SJCRH30 (cell line): Measurements from ENCODE around the gene PTPN4. TPM values are rescaled to one million over a fixed set of nuclear protein-coding genes. Genes with fewer than 3 reads are reported as not detected.
A peak's percentile ranks its signal among the peaks of the same experiment; 100 is the strongest.

ENCODE experiments used
- DNase-seq, 2 experiments: peaks; one replicate each; pipeline ENCODE4 v3.0.0-alpha.2; 2015 to 2020
- H3K27ac ChIP-seq: fragments of 250-450 bp; sonication (Bioruptor Pico); 2 replicates; pipeline ENCODE4 v1.5.1; 2020; ENCODE audit warnings: mild to moderate bottlenecking, moderate library complexity
- H3K27me3 ChIP-seq: fragments of 250-450 bp; sonication (Bioruptor Pico); 2 replicates; pipeline ENCODE4 v1.5.1; 2020; ENCODE audit warnings: mild to moderate bottlenecking, moderate library complexity
- H3K36me3 ChIP-seq: fragments of 250-450 bp; sonication (Bioruptor Pico); 2 replicates; pipeline ENCODE4 v1.5.1; 2020; ENCODE audit warnings: mild to moderate bottlenecking, moderate library complexity
- H3K4me1 ChIP-seq: fragments of 250-450 bp; sonication (Bioruptor Pico); 2 replicates; pipeline ENCODE4 v1.5.1; 2020; ENCODE audit warnings: mild to moderate bottlenecking, moderate library complexity
- H3K4me3 ChIP-seq: fragments of 250-450 bp; sonication (Bioruptor Pico); 2 replicates; pipeline ENCODE4 v1.5.1; 2020; ENCODE audit warnings: mild to moderate bottlenecking, moderate library complexity
- H3K9me3 ChIP-seq: fragments of 250-450 bp; sonication (Bioruptor Pico); replicated peaks from 2 replicates; pipeline ENCODE4 v1.5.1; 2020; ENCODE audit warnings: mild to moderate bottlenecking, moderate library complexity
- total RNA-seq: library from RNA; depleted of rRNA; stranded (reverse); fragments of >200 nt; shearing (Covaris generic); gene quantifications from 2 replicates; pipeline ENCODE4 v1.2.3, GENCODE V29; 2014; rRNA removed

PTPN4 gene, protein sequence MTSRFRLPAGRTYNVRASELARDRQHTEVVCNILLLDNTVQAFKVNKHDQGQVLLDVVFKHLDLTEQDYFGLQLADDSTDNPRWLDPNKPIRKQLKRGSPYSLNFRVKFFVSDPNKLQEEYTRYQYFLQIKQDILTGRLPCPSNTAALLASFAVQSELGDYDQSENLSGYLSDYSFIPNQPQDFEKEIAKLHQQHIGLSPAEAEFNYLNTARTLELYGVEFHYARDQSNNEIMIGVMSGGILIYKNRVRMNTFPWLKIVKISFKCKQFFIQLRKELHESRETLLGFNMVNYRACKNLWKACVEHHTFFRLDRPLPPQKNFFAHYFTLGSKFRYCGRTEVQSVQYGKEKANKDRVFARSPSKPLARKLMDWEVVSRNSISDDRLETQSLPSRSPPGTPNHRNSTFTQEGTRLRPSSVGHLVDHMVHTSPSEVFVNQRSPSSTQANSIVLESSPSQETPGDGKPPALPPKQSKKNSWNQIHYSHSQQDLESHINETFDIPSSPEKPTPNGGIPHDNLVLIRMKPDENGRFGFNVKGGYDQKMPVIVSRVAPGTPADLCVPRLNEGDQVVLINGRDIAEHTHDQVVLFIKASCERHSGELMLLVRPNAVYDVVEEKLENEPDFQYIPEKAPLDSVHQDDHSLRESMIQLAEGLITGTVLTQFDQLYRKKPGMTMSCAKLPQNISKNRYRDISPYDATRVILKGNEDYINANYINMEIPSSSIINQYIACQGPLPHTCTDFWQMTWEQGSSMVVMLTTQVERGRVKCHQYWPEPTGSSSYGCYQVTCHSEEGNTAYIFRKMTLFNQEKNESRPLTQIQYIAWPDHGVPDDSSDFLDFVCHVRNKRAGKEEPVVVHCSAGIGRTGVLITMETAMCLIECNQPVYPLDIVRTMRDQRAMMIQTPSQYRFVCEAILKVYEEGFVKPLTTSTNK
- 30.8 and 33.6 TPM in 2 replicates for total RNA-seq

DNA sequence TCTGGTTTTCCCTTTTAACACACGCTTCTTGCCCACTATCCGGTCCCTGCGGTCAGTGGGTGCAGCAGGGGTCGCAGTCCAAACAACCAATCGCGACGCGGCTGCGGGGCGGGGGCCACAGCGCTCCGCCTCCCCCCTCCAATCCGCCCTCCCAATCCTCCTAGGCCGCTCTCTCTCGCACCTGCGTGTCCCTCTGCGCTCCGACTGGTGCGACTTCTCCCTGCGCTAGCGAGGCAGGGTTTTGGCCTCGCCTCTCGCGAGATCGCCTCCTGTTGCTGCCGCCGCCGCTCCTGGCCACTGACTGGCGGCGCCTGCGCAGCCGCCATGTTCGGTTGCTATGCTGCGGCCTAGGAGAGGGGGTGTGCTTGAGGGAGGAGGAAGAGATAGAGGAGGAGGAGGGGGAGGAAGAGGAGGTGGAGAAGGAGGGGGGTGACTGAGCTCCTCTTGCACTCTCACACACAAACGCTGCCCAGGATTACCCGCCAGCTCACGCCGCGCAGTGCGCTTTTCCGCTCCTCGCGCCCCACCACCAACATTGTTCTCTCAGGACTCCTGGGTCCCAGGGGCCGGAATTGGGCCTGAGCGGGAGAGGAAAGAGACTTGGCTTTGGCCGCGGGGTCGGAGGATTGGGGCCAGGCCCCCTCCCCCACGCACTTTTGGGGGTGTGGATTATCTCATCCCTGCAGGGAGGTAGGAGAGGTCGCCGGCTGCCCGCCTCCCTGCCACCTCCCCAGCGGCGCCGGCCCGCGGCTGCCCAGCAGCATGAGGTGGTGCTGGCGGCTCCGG, at the start of gene PTPN4:
Gene PTPN4 (plus strand): TSS at position 472 of the 786 bp plus-strand sequence. CDS start 49,932 bp downstream, outside the sequence.
- Histone ChIP-seq H3K9me3 (no peaks in the 10 kb centered on the region), H3K36me3 (no peaks in the 10 kb centered on the region), H3K27ac (peak within 1 kb of the TSS; percentile 65), H3K4me1 (no peaks in the 10 kb centered on the region), H3K4me3 (peak within 1 kb of the TSS; percentile 69), H3K27me3 (no peaks in the 10 kb centered on the region)
- peak; percentile 98 to 99 for DNase-seq

DNA sequence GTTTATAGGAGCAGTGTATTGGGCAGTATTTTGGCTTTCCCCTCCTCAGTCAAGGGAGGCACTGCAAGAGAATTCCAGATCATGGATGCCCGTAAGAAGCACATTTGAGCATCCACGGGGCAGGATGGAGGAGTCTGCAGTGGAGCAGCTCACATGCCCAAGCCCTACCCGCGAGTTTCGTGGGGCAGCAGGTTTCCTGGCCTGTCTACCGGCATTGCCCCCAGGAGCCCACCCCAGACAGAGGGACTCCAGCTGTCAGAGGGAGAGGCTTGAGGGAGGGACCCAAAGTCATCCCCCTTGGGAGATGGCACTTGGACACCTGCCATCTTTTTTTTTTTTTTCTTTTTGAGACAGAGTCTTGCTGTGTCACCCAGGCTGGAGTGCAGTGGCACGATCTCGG, 49.4 kb upstream of the PTPN4 start:
- Histone ChIP-seq H3K27me3 (no peaks in the 10 kb centered on the region), H3K36me3 (no peaks in the 10 kb centered on the region), H3K27ac (no peak overlapping the region), H3K4me3 (no peak overlapping the region), H3K9me3 (no peaks in the 10 kb centered on the region; the same call in 1 of the 2 replicates), H3K4me1 (no peaks in the 10 kb centered on the region; the same call in 1 of the 2 replicates)
- DNase-seq: no peak

DNA sequence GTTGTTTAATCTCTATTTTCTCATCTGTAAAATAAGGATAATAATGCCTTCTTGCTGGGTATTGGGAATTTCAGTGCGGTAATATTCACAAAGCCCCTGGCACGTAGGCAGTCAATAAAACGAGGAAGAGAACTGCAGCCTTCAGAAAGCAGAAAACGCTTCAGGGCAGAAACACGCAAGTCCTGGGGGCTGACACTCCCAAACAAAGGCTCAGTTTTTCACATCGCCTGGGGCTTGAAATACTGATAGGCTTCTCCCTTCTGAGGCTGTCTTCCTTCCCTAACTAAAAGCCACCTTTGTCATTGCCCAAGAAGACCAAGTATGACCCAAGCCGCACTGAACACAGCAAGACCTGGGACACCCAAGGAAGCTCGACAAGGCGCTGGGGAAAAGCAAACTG, 48.4 kb upstream of the PTPN4 start:
- no peaks in the 10 kb centered on the region for H3K9me3 ChIP-seq
- no peaks in the 10 kb centered on the region for H3K27me3 ChIP-seq
- H3K27ac ChIP-seq: no peak overlapping the region
- no peak overlapping the region for H3K4me3 ChIP-seq
- no peaks in the 10 kb centered on the region for H3K36me3 ChIP-seq
- H3K4me1 ChIP-seq: no peaks in the 10 kb centered on the region; the same call in 1 of the 2 replicates
- DNase-seq: no peak

DNA sequence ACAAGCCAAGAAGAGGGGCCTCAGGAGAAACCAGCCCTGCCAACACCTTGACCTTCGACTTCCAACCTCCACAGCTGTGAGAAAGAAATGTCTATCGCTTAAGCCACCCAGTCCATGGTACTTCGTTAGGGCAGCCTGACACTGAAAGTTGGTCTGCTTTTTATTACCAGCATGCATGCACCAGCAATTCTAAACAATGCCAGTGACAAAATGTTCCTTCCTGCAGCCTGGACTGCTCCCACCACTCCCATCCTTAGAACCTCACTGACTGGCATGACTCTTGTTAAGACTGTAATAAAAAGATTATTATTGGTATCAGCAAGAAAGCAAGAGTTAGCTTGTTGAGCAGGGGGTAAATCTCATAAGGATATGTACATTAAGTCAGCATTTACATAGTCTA, 47.2 kb upstream of the PTPN4 start:
- no peaks in the 10 kb centered on the region for H3K36me3 ChIP-seq
- no peaks in the 10 kb centered on the region; the same call in 1 of the 2 replicates for H3K4me1 ChIP-seq
- H3K4me3 ChIP-seq: no peak overlapping the region
- no peak for DNase-seq
- no peaks in the 10 kb centered on the region for H3K9me3 ChIP-seq
- H3K27me3 ChIP-seq: no peaks in the 10 kb centered on the region
- no peak overlapping the region for H3K27ac ChIP-seq

DNA sequence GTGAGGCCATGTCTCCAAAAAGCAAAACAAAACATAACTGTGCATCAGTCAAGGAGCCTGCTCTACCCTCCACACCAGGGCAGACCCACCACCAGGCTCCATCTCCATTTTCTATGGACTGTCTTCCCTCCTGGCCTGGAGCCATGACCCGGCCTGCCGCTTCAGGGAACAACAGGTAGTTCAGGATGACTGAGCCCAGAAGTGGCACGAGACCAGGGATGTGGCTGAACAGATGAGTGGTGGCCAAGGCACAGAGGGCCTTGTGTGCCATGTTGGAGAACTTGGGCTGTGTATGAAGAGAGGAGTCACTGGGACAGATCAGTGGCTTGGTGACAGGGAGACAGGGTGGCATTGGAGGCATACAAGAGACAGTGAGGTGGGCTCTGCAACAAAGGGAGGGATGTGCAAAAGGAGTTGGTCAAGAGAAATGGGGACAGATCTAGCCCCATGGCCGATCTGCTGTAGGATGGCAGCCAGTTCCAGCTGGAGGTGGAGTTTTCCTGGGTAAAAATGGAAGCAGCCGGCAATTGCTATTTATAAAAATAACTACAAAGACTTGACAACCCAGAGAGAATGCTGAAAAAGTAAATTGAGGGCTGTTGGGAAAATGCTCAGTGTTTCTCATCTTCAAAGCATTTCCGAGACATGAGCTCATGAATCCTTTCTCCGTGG, 45.8 kb upstream of the PTPN4 start:
- Histone ChIP-seq H3K4me3 (no peak overlapping the region), H3K27me3 (no peaks in the 10 kb centered on the region), H3K36me3 (no peaks in the 10 kb centered on the region), H3K4me1 (peaks cover under 1% of the 10 kb centered on the region; the same call in 1 of the 2 replicates), H3K27ac (no peak overlapping the region), H3K9me3 (no peaks in the 10 kb centered on the region)
- DNase-seq: no peak

DNA sequence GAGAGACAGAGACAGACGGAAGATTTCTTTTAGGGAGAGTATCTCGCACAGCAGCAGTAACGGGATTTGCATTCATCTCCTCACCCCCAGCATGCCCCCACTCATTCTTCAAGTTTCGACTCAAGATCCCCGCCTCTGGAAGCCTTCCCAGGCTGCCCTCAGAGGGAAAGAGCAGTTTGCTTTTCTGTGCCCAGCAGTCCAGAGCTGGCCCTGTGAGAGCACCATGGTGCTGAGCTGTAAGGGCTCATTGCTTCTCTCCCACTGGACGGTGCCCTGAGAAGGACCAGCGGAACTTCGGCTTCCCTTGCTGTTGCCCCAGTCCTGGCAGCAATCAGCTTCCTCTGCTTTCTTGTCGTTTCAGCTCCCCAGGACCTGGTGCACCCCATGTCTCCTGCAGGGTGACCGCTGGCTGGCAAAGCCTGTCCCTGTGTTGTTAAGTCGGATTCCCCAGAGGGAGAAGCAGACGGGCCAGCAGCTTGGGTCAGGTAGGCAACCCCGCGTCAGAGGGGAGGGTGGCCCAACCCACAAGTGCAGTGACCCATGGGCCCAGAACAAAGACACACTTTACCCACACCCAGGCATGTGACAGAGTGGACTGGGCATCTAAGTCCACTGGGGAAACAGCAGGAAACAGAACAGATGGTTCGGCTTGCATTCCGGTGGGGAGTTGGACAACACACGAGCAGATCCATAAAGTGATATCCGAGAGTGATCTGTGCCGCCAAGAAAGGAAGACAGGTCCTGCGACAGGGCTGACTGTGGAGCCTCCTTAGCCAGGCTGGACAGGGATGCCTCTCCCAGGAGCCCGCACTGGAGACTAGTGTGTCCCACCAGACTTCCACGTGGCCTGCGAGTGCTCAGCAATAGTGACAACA, 44.1 kb upstream of the PTPN4 start:
- H3K36me3 ChIP-seq: no peaks in the 10 kb centered on the region
- H3K9me3 ChIP-seq: no peaks in the 10 kb centered on the region
- peaks cover 5% of the 10 kb centered on the region; the same call in 1 of the 2 replicates for H3K4me1 ChIP-seq
- H3K27ac ChIP-seq: no peak overlapping the region
- H3K27me3 ChIP-seq: no peaks in the 10 kb centered on the region
- no peak overlapping the region for H3K4me3 ChIP-seq
- no peak for DNase-seq

DNA sequence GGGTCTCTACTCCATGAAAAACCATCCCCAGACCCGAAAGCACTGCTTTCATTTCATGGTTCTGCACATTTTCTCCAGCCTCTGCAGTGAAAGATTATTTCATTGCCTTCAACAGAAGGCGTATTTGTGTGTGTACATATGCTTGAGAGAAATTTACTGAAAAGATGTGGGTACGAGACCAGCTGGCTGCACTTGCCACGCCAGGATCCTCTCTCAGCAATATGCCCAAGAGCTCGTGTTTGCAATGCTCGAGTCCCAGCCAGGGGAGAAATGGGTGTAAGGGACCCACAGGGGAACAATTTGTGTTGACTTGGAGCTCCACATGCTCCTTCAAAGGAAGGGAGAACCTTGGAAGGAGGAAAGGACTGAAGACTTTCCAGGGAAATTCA, 43.4 kb upstream of the PTPN4 start:
- H3K36me3 ChIP-seq: no peaks in the 10 kb centered on the region
- no peak overlapping the region for H3K4me3 ChIP-seq
- peaks cover 6% of the 10 kb centered on the region for H3K4me1 ChIP-seq
- DNase-seq: no peak
- no peaks in the 10 kb centered on the region for H3K27me3 ChIP-seq
- H3K9me3 ChIP-seq: no peaks in the 10 kb centered on the region
- H3K27ac ChIP-seq: no peak overlapping the region

DNA sequence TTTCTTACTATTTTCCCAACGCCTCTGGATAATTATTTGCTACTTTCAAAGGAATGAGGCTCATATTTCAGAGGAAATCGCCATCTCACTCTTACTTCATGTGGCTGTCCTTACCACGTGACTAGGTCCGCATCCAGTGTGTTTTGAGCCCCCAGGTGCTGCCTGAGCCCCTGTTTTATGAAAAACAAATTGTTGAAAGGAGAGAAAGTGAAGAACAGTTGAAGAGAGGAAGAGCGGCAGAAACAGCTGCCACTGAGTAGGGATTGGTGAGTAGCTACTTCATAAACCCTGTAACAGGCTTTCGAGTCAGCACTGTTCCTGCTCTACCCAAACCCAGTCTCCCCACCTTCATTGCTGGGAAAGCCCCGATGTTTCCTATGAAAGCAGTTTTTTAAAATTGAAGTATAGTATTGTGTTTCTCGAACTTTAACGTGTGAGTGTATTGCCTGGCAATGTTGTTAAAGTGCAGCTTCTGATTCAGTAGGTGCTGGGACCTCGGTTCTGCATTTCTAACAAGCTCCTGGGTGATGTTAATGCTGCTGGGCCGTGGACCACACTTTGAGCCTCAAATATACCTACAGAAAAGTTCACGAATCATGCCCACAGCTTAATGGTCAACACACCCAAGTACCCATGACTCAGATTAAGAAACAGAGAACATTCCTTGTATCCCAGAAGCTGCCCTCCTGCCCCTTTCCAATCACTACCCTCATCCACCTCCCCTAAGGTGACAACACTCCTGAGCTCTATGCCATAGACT, 41.0 kb upstream of the PTPN4 start:
- H3K4me3 ChIP-seq: peak overlapping the region; percentile 22
- H3K9me3 ChIP-seq: no peaks in the 10 kb centered on the region
- DNase-seq: peak; percentile 43 to 76
- H3K27me3 ChIP-seq: no peaks in the 10 kb centered on the region
- H3K27ac ChIP-seq: no peak overlapping the region
- peaks cover 12% of the 10 kb centered on the region for H3K4me1 ChIP-seq
- H3K36me3 ChIP-seq: no peaks in the 10 kb centered on the region

DNA sequence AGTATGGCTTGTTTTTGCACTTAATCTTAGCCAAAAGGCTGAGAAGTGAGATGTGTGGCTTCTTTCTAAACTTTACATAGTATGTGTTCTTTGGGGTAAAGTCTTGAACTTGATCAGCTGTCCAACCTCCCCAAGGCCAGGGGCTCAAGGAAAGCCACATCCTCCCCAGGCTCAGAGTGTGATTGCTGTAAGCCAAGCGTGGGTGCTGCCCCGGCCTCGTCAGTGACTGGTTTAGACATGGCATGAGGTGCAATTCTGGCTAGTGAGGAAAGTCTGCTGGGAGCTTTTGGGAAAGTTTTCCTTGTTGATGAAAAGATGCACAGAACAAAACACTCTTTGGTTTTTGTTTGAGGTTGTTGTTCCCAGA, 40.5 kb upstream of the PTPN4 start:
- no peaks in the 10 kb centered on the region for H3K9me3 ChIP-seq
- no peaks in the 10 kb centered on the region for H3K27me3 ChIP-seq
- H3K4me1 ChIP-seq: peaks cover 12% of the 10 kb centered on the region
- H3K27ac ChIP-seq: no peak overlapping the region
- no peak for DNase-seq
- no peaks in the 10 kb centered on the region for H3K36me3 ChIP-seq
- H3K4me3 ChIP-seq: no peak overlapping the region

DNA sequence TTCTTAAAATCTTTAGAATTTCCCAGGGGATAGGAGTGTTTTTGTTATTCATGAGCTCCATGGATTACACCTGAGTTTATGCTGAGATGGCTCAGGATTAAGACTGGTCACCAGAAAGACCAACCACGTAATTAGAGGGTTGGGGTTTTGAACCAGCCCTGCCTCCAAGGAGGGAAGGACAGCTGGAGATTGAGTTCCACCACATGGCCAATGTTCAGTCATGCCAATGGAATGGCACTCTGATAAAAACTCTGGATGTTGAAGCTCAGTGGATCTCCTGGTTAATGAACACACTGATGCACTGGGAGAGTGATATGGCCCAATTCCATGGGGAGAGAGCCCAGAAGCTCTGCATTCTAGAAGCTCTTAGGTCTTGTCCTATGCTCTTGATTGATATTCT, 38.7 kb upstream of the PTPN4 start:
- no peak overlapping the region for H3K27ac ChIP-seq
- no peaks in the 10 kb centered on the region for H3K27me3 ChIP-seq
- DNase-seq: no peak
- no peaks in the 10 kb centered on the region for H3K9me3 ChIP-seq
- no peaks in the 10 kb centered on the region for H3K36me3 ChIP-seq
- no peak overlapping the region for H3K4me3 ChIP-seq
- peaks cover 12% of the 10 kb centered on the region; the same call in 1 of the 2 replicates for H3K4me1 ChIP-seq

DNA sequence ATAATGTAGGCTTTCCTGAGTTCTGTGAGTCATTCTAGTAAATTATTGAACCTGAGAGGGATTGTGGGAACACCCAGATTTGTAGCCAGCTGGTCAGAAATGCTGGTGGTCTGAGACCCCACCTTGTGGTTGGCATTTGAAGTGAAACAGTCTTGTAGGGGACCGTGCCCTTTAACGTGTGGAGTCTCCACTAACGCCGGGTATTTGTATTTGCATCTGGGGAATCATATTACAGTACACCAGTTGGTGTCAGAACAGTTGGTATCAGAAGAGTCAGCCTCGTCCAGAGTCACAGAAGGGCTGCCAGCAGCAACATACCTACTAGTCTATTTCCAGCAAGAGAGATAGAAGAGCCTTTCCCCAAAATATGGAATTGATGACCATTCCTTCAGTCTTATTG, 38.3 kb upstream of the PTPN4 start:
- Histone ChIP-seq H3K4me1 (peaks cover 12% of the 10 kb centered on the region; the same call in 1 of the 2 replicates), H3K4me3 (no peak overlapping the region), H3K27me3 (no peaks in the 10 kb centered on the region), H3K9me3 (no peaks in the 10 kb centered on the region), H3K27ac (no peak overlapping the region), H3K36me3 (no peaks in the 10 kb centered on the region)
- peak; percentile 29 to 60 for DNase-seq

DNA sequence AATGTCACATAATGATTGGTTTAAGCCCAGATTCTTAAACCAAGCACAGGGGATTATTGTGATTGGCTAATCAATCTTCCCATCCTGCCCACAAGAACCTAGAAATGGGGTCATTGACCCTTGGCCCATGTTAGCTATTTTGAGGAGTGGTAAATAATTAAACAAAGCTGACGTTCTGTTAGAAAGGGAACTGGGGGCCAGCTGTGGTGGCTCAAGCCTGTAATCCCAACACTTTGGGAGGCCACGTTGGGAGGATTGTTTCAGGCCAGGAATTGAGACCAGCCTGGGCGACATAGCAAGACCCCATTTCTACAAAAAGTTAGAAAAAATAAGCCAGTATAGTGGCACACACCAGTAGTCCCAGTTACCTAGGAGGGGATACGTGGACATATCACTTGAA, 37.8 kb upstream of the PTPN4 start:
- Histone ChIP-seq H3K27ac (no peak overlapping the region), H3K27me3 (no peaks in the 10 kb centered on the region), H3K4me3 (no peak overlapping the region), H3K4me1 (peaks cover 12% of the 10 kb centered on the region; the same call in 1 of the 2 replicates), H3K9me3 (no peaks in the 10 kb centered on the region), H3K36me3 (no peaks in the 10 kb centered on the region)
- DNase-seq: no peak

DNA sequence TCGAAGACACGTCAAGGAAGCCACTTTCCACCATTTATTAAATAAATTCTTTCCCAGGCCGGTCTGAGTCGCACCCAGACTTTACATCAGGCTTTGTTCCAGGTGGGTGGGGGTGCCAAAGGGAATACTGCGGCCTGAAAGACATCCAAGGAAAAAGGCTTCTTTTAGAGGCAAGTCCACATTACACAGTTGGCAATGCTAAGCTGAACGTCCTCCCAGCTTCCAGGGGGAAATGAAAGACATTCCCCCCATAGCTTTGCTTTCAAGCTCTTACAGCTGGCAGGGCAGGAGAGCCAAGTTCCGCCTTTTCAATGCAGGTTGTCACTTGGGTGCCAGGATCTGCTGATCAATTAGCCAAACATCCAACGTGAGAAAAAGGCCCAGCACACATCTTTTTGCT, 36.5 kb upstream of the PTPN4 start:
- Histone ChIP-seq H3K4me1 (peaks cover 12% of the 10 kb centered on the region; the same call in 1 of the 2 replicates), H3K4me3 (no peak overlapping the region), H3K27me3 (no peaks in the 10 kb centered on the region), H3K36me3 (no peaks in the 10 kb centered on the region), H3K27ac (no peak overlapping the region), H3K9me3 (no peaks in the 10 kb centered on the region)
- no peak for DNase-seq
